Activated CD8-positive, alpha-beta memory T cell treated with anti-CD3 and anti-CD28 coated beads for 1 hour (primary cell): ENCODE data around the gene KLHL5.
"Not testable (repeated sequence)": the region's sequence is repeated elsewhere in the genome, so short reads cannot be mapped to it uniquely, and the experiment has no call there.

Experiments
- DNase-seq, 2 donors: peaks; one replicate each; pipeline ENCODE4 v3.0.0-alpha.2; 2020; ENCODE audit warnings: low read depth in 1 of 2; ENCODE audit errors: extremely low read depth in 1 of 2

KLHL5 gene

GRCh38 chr4:39097290-39097689 is 35.3 kb downstream of the KLHL5 start:
- no peak for DNase-seq

DNA sequence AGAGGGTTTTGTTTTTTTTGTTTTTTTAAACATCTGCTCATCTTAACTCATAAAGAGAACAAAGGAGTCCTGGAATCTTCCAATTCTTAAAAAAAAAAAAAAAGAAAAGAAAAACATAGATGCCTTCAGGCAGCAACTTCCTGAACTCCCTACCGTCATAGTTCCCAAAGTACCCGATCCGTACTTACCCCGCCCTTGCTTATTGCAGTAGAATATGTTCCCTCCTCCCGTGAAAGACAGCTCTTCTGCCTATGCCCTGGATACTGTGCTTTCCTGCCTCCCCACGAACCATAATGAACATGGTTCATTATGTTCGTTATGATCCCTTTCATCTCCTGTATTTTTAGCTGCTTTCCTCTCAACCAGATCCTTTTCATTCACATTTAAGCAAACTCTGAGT is 40.3 kb downstream of the KLHL5 start:
- no peak for DNase-seq

DNA sequence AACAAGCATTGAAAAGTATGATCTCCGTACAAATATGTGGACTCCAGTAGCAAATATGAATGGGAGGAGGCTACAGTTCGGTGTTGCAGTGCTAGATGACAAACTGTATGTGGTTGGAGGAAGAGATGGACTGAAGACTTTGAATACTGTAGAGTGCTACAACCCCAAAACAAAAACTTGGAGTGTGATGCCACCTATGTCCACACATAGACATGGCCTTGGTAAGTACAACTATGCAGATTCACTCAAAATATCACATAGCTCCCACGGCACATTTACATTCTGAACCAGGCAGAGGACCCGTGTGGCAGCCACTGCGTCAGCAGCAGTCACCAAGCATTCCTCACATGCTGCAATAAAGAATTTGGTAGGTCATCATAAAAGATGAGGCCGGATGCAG is 41.3 kb downstream of the KLHL5 start:
- DNase-seq: no peak

GRCh38 chr4:39104255-39104654 is 42.2 kb downstream of the KLHL5 start:
- no peak for DNase-seq

DNA sequence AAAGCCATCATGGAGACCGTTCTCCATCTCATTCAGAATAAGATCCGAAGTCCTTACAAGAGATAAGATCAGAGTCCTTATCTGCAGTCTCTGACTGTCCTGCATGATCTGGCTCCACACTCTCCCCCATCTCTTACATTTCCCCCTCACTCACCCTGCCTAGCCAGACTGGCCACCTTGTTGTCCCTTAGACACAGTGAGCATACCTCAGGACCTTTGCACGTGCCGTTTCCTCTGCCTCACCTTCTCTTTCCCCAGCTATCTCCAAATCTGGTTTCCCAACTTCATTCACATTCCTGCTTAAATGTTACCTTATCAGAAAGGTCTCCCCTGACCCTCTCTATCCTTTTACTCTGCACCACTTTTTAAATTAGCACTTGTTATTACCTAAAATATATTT is 44.0 kb downstream of the KLHL5 start:
- no peak for DNase-seq

DNA sequence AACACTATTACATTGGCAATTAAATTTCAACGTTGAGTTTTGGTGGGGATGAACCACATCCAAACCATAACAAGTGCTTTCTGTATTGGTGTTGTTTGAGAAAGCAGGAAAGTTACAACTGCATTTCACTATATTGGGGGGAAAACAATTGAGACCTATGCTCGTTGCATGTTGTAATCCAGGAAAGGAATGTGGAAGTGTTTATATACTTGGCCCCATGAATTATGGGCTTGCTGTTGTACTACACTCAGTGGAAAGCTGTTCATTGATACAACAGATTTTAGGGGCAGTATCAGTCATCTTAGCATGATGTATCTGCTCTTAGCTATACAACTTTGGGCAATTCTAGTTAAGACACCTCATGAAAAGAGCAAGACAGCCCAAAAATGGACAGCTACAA is 52.4 kb downstream of the KLHL5 start:
- DNase-seq: no peak

DNA sequence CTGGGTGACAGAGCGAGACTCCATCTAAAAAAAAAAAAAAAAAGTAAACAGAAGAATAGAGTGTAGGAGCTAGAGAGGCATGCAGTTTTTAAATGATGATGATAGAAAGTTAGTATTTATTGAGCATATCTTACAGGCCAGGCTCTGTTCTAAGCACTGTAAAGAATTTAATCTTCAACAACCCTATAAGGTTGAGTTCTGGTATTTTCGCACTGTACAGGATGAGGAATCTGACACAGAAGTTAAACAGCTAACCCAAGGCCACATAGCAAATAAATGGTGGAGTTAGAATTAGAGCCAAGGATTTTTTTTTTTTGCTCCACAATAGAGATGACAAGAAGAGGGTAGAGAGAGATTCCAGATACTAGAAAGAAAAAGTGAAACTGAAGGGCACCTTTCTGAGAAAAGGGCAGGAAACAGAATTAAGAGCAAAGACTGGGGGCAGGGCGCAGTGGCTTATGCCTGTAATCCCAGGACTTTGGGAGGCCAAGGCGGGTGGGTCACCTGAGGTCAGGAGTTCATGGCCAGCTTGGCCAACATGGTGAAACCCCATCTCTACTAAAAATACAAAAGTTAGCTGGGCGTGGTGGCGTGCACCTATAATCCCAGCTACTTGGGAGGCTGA is 56.1 kb downstream of the KLHL5 start:
- DNase-seq: no peak

GRCh38 chr4:39120418-39120817 is 58.4 kb downstream of the KLHL5 start:
- DNase-seq: no peak

- DNase-seq: no peak
Measured at GRCh38 chr4:39124885-39125599, 63.0 kb downstream of the KLHL5 start.

- DNase-seq: no peak
Measured at GRCh38 chr4:39125600-39125985, 63.6 kb downstream of the KLHL5 start.

DNA sequence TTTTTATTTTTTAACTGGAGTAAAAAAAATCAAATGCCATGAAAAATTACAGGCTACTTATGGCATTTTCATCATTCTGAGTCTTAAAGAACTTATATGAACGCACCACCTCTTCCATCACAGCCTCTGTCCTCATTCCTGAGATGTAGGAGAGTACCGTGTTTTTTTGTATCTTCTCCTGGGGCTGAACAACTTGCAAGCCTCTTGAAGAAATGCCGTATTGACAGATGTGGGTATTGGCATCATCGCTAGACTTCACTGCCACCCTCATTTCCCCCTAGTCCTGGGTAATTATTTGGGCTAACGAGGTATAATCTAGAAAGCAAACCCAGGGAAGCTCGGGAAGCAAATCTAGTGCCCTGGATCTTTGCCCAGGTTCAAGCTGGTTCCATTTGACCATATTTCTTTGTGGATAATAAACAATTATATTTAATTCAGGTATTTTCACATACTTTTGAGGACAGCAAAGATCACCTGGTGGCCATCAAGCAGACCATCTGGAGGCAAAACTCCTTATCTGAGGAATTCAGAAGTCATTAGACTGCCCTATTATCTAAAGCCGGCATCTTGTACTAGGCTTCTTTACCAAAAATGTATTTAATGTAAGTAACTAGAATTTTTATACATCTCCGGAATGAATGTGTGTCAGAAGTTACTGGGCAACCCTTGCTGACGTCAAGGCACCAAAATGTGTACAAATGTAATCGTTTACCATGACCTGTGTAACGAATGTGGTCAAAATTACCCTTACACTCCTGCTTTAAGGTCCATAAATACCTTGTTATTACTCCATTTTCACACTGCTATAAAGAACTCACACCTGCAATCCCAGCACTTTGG is 64.4 kb downstream of the KLHL5 start:
- DNase-seq: no peak

DNA sequence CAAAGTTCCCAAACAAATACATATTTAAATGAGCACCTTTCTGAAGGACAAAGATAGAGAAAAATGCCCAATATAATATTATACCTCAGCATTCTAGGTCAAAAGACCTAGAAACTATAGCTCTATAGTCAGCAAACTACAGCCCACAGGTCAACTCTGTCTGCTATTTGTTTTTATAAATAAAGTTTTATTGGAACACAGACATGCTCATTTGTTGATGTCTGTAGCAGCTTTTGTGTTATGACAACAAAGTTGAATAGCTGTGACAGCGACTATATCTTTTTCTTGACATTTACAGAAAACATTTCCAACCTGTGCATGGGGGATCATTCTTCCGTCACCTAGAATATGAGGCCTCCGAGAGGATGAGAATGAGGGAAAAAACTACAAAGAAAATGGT is 71.6 kb downstream of the KLHL5 start:
- no peak for DNase-seq

DNA sequence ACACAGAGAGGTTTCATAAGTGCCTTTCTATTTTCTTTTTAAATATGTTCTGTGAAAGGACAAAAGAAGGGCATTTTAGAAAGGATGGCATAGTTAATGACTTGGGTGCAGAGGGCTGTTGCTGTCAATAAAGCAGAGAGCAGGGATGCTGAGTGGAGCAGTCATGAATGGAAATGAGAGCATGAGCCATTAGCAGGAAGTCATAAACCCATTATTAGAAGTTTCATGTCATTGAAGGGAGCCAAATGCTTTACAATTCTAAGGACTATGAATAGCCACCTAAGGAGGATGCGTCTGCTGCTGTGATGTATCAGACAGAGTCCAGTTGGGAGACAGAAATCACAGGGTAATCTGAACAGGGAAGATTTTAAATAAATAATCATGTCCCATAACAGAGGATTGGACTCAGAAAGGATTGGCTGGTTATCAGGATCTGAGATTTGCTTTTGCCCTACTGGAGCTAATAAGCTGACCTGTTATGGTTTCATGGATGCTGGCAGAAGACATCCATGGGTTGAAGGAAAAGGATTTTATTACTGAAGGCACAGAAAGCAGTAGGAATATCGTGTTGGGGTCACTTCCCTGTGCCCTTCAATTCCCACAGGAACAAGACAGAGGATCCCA is 72.8 kb downstream of the KLHL5 start:
- DNase-seq: no peak

DNA sequence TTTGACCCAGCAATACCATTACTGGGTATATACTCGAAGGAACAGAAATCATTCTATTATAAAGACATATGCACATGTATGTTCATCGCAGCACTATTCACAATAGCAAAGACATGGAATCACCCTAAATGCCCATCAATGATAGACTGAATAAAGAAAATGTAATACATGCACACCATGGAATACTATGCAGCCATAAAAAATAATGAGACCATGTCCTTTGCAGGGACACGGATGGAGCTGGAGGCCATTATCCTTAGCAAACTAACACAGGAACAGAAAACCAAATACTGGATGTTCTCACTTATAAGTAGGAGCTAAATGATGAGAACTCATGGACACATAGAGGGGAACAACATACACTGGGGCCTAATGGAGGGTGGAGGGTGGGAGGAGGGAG is 76.2 kb downstream of the KLHL5 start:
- DNase-seq: not testable (repeated sequence)

GRCh38 chr4:39146211-39146610 is 84.2 kb downstream of the KLHL5 start:
- no peak for DNase-seq

- DNase-seq: no peak
Measured at GRCh38 chr4:39154009-39154408, 92.0 kb downstream of the KLHL5 start.

DNA sequence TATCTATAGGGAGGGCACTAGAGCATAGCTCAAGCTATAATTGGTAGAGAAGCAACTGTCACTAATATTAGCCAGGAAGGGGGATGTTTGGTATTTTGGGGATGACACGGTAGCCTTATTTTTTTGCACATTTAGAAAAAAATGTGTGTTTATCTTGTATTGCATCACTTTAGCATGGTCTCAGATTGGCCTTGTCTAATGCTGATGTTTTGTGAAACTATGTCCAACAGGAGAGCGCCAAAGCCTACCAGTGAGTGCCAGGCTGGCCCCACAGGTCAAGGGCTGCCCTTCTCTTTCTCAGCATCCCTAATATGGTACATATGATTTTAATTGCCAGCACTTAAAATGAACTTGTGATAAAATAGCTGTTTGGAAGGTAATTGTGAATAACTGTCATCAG is 95.5 kb downstream of the KLHL5 start:
- DNase-seq: no peak

DNA sequence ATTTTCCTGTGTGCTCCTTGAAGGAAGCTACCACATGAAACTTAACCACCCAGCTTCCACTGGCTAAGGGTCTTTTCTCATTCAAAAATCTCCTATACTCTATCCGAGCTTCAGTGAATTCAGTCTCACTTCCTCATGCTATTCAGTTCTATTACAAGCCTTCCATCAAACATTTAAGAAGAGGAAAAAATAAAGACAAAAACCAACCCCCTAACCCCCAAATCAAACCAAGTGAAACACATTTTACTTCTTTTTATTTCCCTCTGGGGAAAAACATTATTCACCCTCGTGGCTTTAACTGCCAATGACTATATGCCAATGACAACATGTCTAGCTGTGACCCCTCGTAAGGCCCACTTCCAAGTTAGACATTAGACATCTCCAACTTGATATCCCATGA is 104.1 kb downstream of the KLHL5 start:
- DNase-seq: no peak

DNA sequence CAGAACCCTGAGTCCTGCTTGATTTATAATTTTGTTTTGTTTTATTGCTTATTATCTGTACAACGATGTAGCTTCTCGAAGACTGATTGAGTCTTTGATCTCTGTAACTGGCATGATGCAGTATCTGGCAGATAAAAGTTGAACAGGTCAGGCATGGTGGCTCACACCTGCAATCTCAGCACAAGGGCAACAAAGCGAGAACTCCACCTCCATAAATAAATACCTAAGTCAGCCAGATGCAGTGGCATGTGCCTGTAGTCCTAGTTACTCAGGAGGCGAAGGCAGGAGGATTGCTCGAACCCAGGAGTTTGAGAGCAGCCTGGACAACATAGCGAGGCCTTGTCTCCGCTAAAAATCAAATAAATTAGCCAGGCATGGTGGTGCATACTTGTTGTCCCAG is 104.6 kb downstream of the KLHL5 start:
- no peak for DNase-seq

DNA sequence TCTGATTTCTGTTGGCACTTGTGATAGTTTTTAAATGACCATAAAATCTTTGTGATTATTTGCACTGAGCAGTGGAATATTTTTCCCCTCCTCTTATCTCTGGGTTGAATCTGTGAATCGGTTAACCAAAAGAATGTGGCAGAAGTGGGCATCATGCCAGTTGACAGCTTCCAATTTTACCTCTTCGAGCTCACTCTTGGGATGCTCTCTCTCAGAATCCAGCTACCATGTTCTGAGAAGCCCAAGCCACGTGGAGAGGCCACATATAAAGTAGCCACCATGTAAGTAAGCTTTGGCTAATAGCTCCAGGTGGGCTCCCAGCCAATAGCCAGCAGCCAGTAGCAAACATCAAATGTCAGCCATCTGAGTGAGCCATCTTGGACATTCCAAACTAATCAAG is 107.4 kb downstream of the KLHL5 start:
- DNase-seq: no peak

DNA sequence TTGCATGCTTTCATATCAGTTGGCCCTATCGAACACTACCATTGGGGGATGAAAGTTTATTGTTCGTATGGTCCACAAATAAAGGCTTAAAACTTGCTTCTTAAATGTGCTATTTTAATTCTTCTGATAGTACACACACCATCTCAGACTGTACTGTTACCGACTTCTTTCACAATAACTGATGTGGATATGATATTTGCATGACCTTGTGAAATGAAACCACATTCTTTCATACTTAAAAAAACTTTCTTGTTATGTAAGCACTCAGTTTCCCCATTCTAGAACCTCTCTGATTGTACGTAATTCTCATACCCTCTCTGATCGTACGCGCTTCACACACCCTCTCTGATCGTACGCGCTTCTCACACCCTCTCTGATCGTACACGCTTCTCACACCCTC is 108.3 kb downstream of the KLHL5 start:
- no peak for DNase-seq
